Muscle layer of colon (tissue), 2 donors: ENCODE results near the gene CELSR3.
A peak's percentile ranks its signal among the peaks of the same experiment; 100 is the strongest.

ENCODE experiments used
- H3K27ac ChIP-seq: one replicate; pipeline ENCODE4 v1.7.0; 2013; ENCODE audit warnings: low read depth, mild to moderate bottlenecking, low read length, moderate library complexity
- H3K27me3 ChIP-seq, 2 donors: one replicate each; pipeline ENCODE4 v1.7.0; 2013; ENCODE audit warnings: low read length in 2 of 2, mild to moderate bottlenecking in 2 of 2; ENCODE audit not compliant: insufficient read depth in 2 of 2, control insufficient read depth in 1 of 2
- H3K36me3 ChIP-seq: one replicate; pipeline ENCODE4 v1.7.0; 2013; ENCODE audit warnings: mild to moderate bottlenecking, low read length; ENCODE audit not compliant: insufficient read depth
- H3K4me1 ChIP-seq: one replicate; pipeline ENCODE4 v1.7.0; 2013; ENCODE audit warnings: mild to moderate bottlenecking, low read length; ENCODE audit not compliant: insufficient read depth
- H3K4me3 ChIP-seq, 2 donors: one replicate each; pipeline ENCODE4 v1.7.0; 2013; ENCODE audit warnings: low read length in 2 of 2, low read depth in 1 of 2, mild to moderate bottlenecking in 1 of 2, moderate library complexity in 1 of 2
- H3K9ac ChIP-seq: one replicate; pipeline ENCODE4 v1.7.0; 2013; ENCODE audit warnings: low read length
- H3K9me3 ChIP-seq: one replicate; pipeline ENCODE4 v1.7.0; 2013; ENCODE audit warnings: mild to moderate bottlenecking, low read length
- donor health status: abdominal sarcoma.
- donor health status: Adenocarcinoma of cecum.

Gene CELSR3

GRCh38 chr3:48595526-48596121 lies 67.1 kb downstream of the CELSR3 start:
- no peaks in the 10 kb centered on the region for H3K9me3 ChIP-seq
- H3K4me3 ChIP-seq: peak overlapping the region in 1 of 2 donors; percentile 25
- peaks cover 18% of the 10 kb centered on the region for H3K4me1 ChIP-seq
- H3K27me3 ChIP-seq: peaks cover 0 to 13% of the 10 kb centered on the region in 2 donors
- peaks cover 24% of the 10 kb centered on the region for H3K36me3 ChIP-seq
- H3K9ac ChIP-seq: no peak overlapping the region
- no peak overlapping the region for H3K27ac ChIP-seq

- no peak within 1 kb of the TSS for H3K9ac ChIP-seq
- H3K27me3 ChIP-seq: peaks cover 0 to 13% of the 10 kb centered on the region in 2 donors
- H3K4me3 ChIP-seq: peak within 1 kb of the TSS; percentile 25 to 38
- no peak within 1 kb of the TSS for H3K27ac ChIP-seq
- peaks cover 19% of the 10 kb centered on the region for H3K36me3 ChIP-seq
- H3K4me1 ChIP-seq: peaks cover 18% of the 10 kb centered on the region
- no peaks in the 10 kb centered on the region for H3K9me3 ChIP-seq
These were observed 67.6 kb downstream of the CELSR3 start, which contains the start of gene COL7A1 for GRCh38 chr3:48595075-48595525. Gene COL7A1, minus strand, starts transcription at chr3:48595329. Its CDS starts 170 bp downstream, at chr3:48595159.

- H3K9ac ChIP-seq: no peak overlapping the region
- peaks cover 0 to 13% of the 10 kb centered on the region in 2 donors for H3K27me3 ChIP-seq
- peak overlapping the region; percentile 25 to 38 for H3K4me3 ChIP-seq
- peaks cover 13% of the 10 kb centered on the region for H3K36me3 ChIP-seq
- no peak overlapping the region for H3K27ac ChIP-seq
- no peaks in the 10 kb centered on the region for H3K9me3 ChIP-seq
- peaks cover 18% of the 10 kb centered on the region for H3K4me1 ChIP-seq
These were observed 68.2 kb downstream of the CELSR3 start for GRCh38 chr3:48594417-48595049.

- Histone ChIP-seq H3K36me3 (peaks cover 7% of the 10 kb centered on the region), H3K4me3 (no peak overlapping the region), H3K9ac (no peak overlapping the region), H3K9me3 (no peaks in the 10 kb centered on the region), H3K27me3 (peaks cover 0 to 13% of the 10 kb centered on the region in 2 donors), H3K27ac (no peak overlapping the region), H3K4me1 (peaks cover 9% of the 10 kb centered on the region)
These were observed 69.3 kb downstream of the CELSR3 start for GRCh38 chr3:48593337-48593736.

GRCh38 chr3:48592519-48593087 lies 70.1 kb downstream of the CELSR3 start:
- Histone ChIP-seq H3K27me3 (peaks cover 0 to 13% of the 10 kb centered on the region in 2 donors), H3K9me3 (no peaks in the 10 kb centered on the region), H3K27ac (no peak overlapping the region), H3K9ac (no peak overlapping the region), H3K36me3 (peaks cover 3% of the 10 kb centered on the region), H3K4me1 (peaks cover 9% of the 10 kb centered on the region), H3K4me3 (no peak overlapping the region)

- no peak overlapping the region for H3K9ac ChIP-seq
- no peaks in the 10 kb centered on the region for H3K9me3 ChIP-seq
- H3K4me3 ChIP-seq: no peak overlapping the region
- H3K4me1 ChIP-seq: peaks cover 9% of the 10 kb centered on the region
- H3K36me3 ChIP-seq: no peaks in the 10 kb centered on the region
- no peak overlapping the region for H3K27ac ChIP-seq
- H3K27me3 ChIP-seq: peaks cover 0 to 13% of the 10 kb centered on the region in 2 donors
These were observed 70.7 kb downstream of the CELSR3 start for GRCh38 chr3:48591886-48592518.

- Histone ChIP-seq H3K27me3 (peaks cover 0 to 13% of the 10 kb centered on the region in 2 donors), H3K9ac (no peak overlapping the region), H3K9me3 (no peaks in the 10 kb centered on the region), H3K27ac (no peak overlapping the region), H3K4me1 (peaks cover 9% of the 10 kb centered on the region), H3K36me3 (no peaks in the 10 kb centered on the region), H3K4me3 (no peak overlapping the region)
These were observed 71.2 kb downstream of the CELSR3 start for GRCh38 chr3:48591436-48591835.

GRCh38 chr3:48588230-48588629 lies 74.5 kb downstream of the CELSR3 start:
- Histone ChIP-seq H3K9me3 (no peaks in the 10 kb centered on the region), H3K27ac (no peak overlapping the region), H3K36me3 (no peaks in the 10 kb centered on the region), H3K4me1 (no peaks in the 10 kb centered on the region), H3K27me3 (peaks cover 0 to 5% of the 10 kb centered on the region in 2 donors), H3K9ac (no peak overlapping the region), H3K4me3 (no peak overlapping the region)

- H3K4me3 ChIP-seq: no peak overlapping the region
- no peaks in the 10 kb centered on the region for H3K36me3 ChIP-seq
- H3K9ac ChIP-seq: no peak overlapping the region
- H3K4me1 ChIP-seq: no peaks in the 10 kb centered on the region
- no peaks in the 10 kb centered on the region for H3K27me3 ChIP-seq
- H3K9me3 ChIP-seq: no peaks in the 10 kb centered on the region
- H3K27ac ChIP-seq: no peak overlapping the region
These were observed 75.0 kb downstream of the CELSR3 start for GRCh38 chr3:48587686-48588085.
